Muscle layer of colon (tissue), 2 donors: ENCODE measurements around the gene MTUS2.

Experiments
- H3K27ac ChIP-seq: one replicate; pipeline ENCODE4 v1.7.0; 2013; ENCODE audit warnings: low read depth, mild to moderate bottlenecking, low read length, moderate library complexity
- H3K27me3 ChIP-seq, 2 donors: one replicate each; pipeline ENCODE4 v1.7.0; 2013; ENCODE audit warnings: low read length in 2 of 2, mild to moderate bottlenecking in 2 of 2; ENCODE audit not compliant: insufficient read depth in 2 of 2, control insufficient read depth in 1 of 2
- H3K36me3 ChIP-seq: one replicate; pipeline ENCODE4 v1.7.0; 2013; ENCODE audit warnings: mild to moderate bottlenecking, low read length; ENCODE audit not compliant: insufficient read depth
- H3K4me1 ChIP-seq: one replicate; pipeline ENCODE4 v1.7.0; 2013; ENCODE audit warnings: mild to moderate bottlenecking, low read length; ENCODE audit not compliant: insufficient read depth
- H3K4me3 ChIP-seq, 2 donors: one replicate each; pipeline ENCODE4 v1.7.0; 2013; ENCODE audit warnings: low read length in 2 of 2, low read depth in 1 of 2, mild to moderate bottlenecking in 1 of 2, moderate library complexity in 1 of 2
- H3K9ac ChIP-seq: one replicate; pipeline ENCODE4 v1.7.0; 2013; ENCODE audit warnings: low read length
- H3K9me3 ChIP-seq: one replicate; pipeline ENCODE4 v1.7.0; 2013; ENCODE audit warnings: mild to moderate bottlenecking, low read length
- donor health status: abdominal sarcoma.
- donor health status: Adenocarcinoma of cecum.

Gene MTUS2

DNA sequence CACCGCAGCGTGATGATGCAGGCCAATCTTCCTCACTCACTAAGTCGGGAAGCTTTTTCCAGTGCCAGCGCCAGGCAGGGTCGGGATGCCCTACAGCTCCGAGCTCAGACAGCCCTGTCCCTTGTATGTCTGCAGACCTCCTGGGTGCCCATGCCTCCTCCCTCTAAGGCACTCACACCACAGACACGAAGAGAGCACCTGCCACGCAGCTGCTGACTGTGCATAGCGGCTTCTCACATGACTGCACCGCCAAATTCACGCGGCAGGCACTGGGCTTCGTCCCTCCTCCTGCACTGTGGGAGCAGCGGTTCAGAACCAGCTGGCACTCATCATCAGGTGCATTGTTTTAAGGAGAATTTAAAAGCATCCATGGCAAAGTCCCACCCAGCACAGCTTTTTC is 687.2 kb downstream of the MTUS2 start:
- H3K9ac ChIP-seq = no peak overlapping the region
- no peaks in the 10 kb centered on the region for H3K36me3 ChIP-seq
- H3K27ac ChIP-seq = no peak overlapping the region
- H3K4me3 ChIP-seq = no peak overlapping the region
- no peaks in the 10 kb centered on the region for H3K9me3 ChIP-seq
- peaks cover 31% of the 10 kb centered on the region for H3K4me1 ChIP-seq
- H3K27me3 ChIP-seq = no peaks in the 10 kb centered on the region

- no peak overlapping the region for H3K27ac ChIP-seq
- peaks cover 5% of the 10 kb centered on the region for H3K36me3 ChIP-seq
- H3K27me3 ChIP-seq = no peaks in the 10 kb centered on the region
- H3K9ac ChIP-seq = no peak overlapping the region
- H3K4me1 ChIP-seq = peaks cover 31% of the 10 kb centered on the region
- no peaks in the 10 kb centered on the region for H3K9me3 ChIP-seq
- H3K4me3 ChIP-seq = no peak overlapping the region
Observed at GRCh38 chr13:29508130-29508875, 688.2 kb downstream of the MTUS2 start.

GRCh38 chr13:29508876-29509252 is 688.7 kb downstream of the MTUS2 start:
- no peak overlapping the region for H3K9ac ChIP-seq
- peaks cover 31% of the 10 kb centered on the region for H3K4me1 ChIP-seq
- H3K27me3 ChIP-seq = no peaks in the 10 kb centered on the region
- peaks cover 5% of the 10 kb centered on the region for H3K36me3 ChIP-seq
- no peaks in the 10 kb centered on the region for H3K9me3 ChIP-seq
- no peak overlapping the region for H3K4me3 ChIP-seq
- no peak overlapping the region for H3K27ac ChIP-seq

DNA sequence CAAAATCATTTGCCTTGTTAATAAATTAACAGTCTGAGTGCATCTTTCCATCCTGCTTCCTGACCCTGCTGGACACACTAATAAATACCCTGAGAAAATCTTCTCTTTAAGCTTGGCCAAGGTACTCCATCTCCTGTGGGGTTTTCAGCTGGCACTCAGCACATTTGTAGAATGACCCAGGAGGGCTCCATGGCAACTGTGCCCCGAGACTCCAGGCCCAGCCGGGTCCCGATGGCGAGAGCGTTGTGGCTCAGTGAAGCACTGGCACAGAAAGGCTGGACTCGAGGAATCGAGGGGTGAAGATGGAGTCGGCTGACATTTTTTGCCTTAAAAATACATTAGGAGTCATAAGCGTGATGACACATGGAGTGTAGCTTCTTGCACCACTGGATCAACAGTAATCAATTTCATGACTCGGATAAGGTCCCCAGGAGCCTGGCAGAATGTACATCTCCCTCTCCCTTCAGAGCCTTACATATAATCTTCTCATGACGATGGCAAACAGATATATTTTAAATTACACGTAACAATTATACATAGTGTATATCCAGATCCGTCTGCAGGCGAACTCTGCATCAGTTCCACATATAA is 690.0 kb downstream of the MTUS2 start:
- peaks cover 31% of the 10 kb centered on the region for H3K4me1 ChIP-seq
- no peaks in the 10 kb centered on the region for H3K9me3 ChIP-seq
- H3K36me3 ChIP-seq = peaks cover 5% of the 10 kb centered on the region
- H3K4me3 ChIP-seq = no peak overlapping the region
- H3K9ac ChIP-seq = no peak overlapping the region
- H3K27ac ChIP-seq = no peak overlapping the region
- H3K27me3 ChIP-seq = no peaks in the 10 kb centered on the region

DNA sequence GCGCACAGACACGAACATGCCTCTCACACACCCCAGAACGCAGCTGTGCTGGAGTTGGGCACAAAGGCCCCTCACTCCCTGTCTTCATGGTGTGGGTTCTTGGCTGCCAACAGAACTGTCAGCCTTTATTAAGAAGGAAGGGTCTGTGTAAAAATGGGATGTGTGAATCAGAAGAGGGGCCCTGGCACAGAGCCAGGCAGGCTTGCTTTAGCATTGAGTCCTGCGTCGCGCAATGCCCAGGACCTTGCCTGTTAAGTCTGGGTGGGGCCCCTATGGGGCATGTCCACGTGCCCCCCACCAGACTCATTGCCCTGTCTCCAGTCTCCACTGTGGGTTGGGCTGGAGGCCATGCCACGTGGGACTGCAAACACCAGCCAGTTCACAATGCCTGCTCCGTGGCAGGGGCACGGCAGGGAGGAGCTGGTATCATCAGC is 690.5 kb downstream of the MTUS2 start:
- Histone ChIP-seq H3K4me1 (peaks cover 31% of the 10 kb centered on the region), H3K9me3 (no peaks in the 10 kb centered on the region), H3K9ac (no peak overlapping the region), H3K36me3 (peaks cover 8% of the 10 kb centered on the region), H3K4me3 (no peak overlapping the region), H3K27ac (no peak overlapping the region), H3K27me3 (no peaks in the 10 kb centered on the region)

GRCh38 chr13:29511106-29511796 is 691.1 kb downstream of the MTUS2 start:
- H3K27ac ChIP-seq = no peak overlapping the region
- no peaks in the 10 kb centered on the region for H3K9me3 ChIP-seq
- H3K36me3 ChIP-seq = peaks cover 12% of the 10 kb centered on the region
- no peak overlapping the region for H3K4me3 ChIP-seq
- H3K27me3 ChIP-seq = no peaks in the 10 kb centered on the region
- peaks cover 31% of the 10 kb centered on the region for H3K4me1 ChIP-seq
- H3K9ac ChIP-seq = no peak overlapping the region

- H3K36me3 ChIP-seq = peaks cover 20% of the 10 kb centered on the region
- no peaks in the 10 kb centered on the region for H3K9me3 ChIP-seq
- H3K27me3 ChIP-seq = no peaks in the 10 kb centered on the region
- no peak overlapping the region for H3K27ac ChIP-seq
- H3K4me3 ChIP-seq = no peak overlapping the region
- no peak overlapping the region for H3K9ac ChIP-seq
- peaks cover 31% of the 10 kb centered on the region for H3K4me1 ChIP-seq
Observed at GRCh38 chr13:29511980-29512379, 691.8 kb downstream of the MTUS2 start.

DNA sequence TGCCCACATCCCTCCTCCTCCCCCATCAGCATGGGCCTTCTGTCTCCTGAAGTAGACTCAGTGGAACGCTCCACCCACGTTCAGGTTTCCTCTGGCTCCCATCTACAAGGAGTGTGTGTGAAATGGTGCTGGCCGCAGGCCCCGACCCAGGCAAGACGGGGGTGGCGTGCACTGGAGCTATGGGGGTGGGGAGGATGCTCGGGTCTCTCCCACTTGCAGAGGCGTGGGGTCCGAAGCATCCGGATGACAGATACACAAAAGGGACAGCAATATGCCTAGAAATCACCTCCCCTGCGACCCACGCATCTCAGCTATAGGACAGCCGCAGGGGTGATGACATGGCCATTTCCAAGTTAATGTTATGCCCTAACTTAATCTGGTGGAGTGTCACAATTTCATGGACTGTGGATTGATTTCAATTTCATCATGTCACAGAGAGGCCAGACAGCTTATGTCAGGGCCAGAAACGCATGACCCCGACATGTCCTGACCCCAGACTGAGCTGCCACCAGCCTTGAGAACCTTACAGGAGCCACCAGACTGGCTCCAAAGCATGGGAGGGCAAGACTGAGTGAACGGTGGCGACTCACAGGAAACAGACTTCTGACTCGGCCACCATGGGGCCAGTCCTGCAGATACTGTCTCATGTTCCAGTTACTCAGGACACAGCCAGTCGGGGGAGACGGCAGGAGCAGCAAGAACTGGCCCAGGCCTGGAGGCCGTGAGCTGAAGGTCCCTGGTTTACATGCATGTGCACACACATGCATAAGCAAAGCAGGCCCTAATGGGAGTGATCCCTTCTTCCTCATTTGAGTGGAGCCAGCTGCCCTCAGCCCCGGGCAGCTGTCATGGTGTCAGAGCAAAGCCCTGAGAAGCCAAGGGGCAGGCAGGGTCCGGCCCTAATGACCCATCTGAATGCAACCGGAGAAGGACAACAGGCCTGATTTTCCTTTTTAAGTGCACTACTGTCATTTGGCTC is 693.2 kb downstream of the MTUS2 start:
- Histone ChIP-seq H3K27ac (no peak overlapping the region), H3K36me3 (peaks cover 29% of the 10 kb centered on the region)

DNA sequence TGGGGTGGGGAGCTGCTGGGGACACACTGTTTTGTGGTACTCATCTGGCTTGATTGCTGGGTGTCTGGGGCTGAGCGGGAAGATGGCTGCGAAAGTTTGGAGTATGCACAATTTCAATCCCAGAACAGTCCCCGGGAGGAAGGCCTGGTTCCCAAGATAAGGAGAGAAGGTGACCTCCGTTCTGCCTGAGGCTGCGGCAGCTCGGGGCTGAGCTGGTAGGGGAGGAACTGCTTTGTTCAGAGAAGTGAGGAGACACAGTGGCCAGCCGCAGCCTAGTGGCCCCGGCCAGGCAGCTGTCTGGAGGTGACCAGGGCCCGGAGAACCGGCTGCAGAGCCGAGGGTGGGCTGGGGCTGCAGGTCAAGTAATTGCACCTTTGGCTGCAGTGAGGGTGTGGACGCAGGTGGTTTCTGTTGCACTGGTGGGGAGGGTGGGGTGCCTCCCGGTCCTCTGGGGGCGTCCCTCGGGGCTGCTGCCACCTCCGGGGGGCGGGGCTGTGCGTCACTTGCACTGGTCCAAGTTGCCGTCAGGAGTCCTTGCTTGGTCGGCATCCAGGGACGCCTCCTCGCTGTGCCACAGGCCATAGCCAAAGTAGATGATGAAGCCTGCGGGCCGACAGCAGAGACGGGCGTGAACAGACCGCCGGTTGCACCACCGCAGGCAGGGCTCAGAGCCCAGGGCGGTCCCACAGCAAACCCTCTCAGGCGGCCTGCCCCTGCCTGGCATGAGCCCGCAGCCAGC is 694.0 kb downstream of the MTUS2 start:
- no peak overlapping the region for H3K4me3 ChIP-seq
- H3K9ac ChIP-seq = no peak overlapping the region
- no peak overlapping the region for H3K27ac ChIP-seq
- H3K9me3 ChIP-seq = no peaks in the 10 kb centered on the region
- no peaks in the 10 kb centered on the region for H3K27me3 ChIP-seq
- peaks cover 36% of the 10 kb centered on the region for H3K36me3 ChIP-seq
- peaks cover 16% of the 10 kb centered on the region for H3K4me1 ChIP-seq

More for the DNA sequence above, 693.2 kb downstream of the MTUS2 start:
- no peak overlapping the region for H3K9ac ChIP-seq
- H3K4me1 ChIP-seq = peaks cover 22% of the 10 kb centered on the region
- no peak overlapping the region for H3K4me3 ChIP-seq
- no peaks in the 10 kb centered on the region for H3K9me3 ChIP-seq
- no peaks in the 10 kb centered on the region for H3K27me3 ChIP-seq

GRCh38 chr13:29514720-29515310 is 694.7 kb downstream of the MTUS2 start:
- Histone ChIP-seq H3K36me3 (peaks cover 40% of the 10 kb centered on the region), H3K27me3 (no peaks in the 10 kb centered on the region), H3K9me3 (no peaks in the 10 kb centered on the region), H3K4me1 (peaks cover 16% of the 10 kb centered on the region), H3K4me3 (no peak overlapping the region), H3K27ac (no peak overlapping the region), H3K9ac (no peak overlapping the region)
